Suprapubic skin (tissue), 4 donors: ENCODE results near the gene AQP5.

Experiments
- CTCF ChIP-seq, 2 donors: fragments of 200-600 bp in 1 of 2; fragments of 450-650 bp in 1 of 2; sonication (generic) in 1 of 2; IDR thresholded peaks; one replicate each; pipeline ENCODE4 v1.5.1; 2016 to 2019; ENCODE audit warnings: antibody characterized with exemption in 2 of 2, mild to moderate bottlenecking in 1 of 2, moderate library complexity in 1 of 2
- EP300 ChIP-seq: sonication (generic); formaldehyde crosslinking; IDR thresholded peaks from one replicate; pipeline ENCODE4 v1.6.1; 2017; ENCODE audit warnings: antibody characterized with exemption
- POLR2AphosphoS5 ChIP-seq, 3 donors: sonication (generic); formaldehyde crosslinking; IDR thresholded peaks; one replicate each; pipeline ENCODE4 v1.6.1; 2017; ENCODE audit warnings: antibody characterized with exemption in 3 of 3

- TF ChIP-seq CTCF (IDR thresholded peaks at IDR 0.05) (no peak), EP300 (no peak), POLR2AphosphoS5 (IDR thresholded peaks at IDR 0.05) (no peak)
Measured at GRCh38 chr12:49968471-49968870, 6.8 kb downstream of the AQP5 start.
